ENCODE data around the gene CXADR.

CXADR gene

GRCh38 chr21:17545007-17545406 lies 32.2 kb downstream of the CXADR start:
- DNase-seq: no peak

- DNase-seq: no peak
Observed at GRCh38 chr21:17548262-17548661, 35.4 kb downstream of the CXADR start.

- no peak for DNase-seq
Observed at GRCh38 chr21:17550671-17551308, 37.9 kb downstream of the CXADR start.

- no peak for DNase-seq
Observed at GRCh38 chr21:17552410-17552809, 39.6 kb downstream of the CXADR start.

- DNase-seq: no peak
Observed at GRCh38 chr21:17554120-17554519, 41.3 kb downstream of the CXADR start.

GRCh38 chr21:17554679-17555465 lies 42.0 kb downstream of the CXADR start:
- DNase-seq: no peak

GRCh38 chr21:17560377-17561025 lies 47.7 kb downstream of the CXADR start:
- DNase-seq: no peak

- DNase-seq: no peak
Observed at GRCh38 chr21:17570786-17571185, 57.9 kb downstream of the CXADR start.

- no peak for DNase-seq
Observed at GRCh38 chr21:17572431-17572830, 59.6 kb downstream of the CXADR start.

- DNase-seq: no peak
Observed at GRCh38 chr21:17575076-17575475, 62.2 kb downstream of the CXADR start.

- DNase-seq: peak; percentile 91
Observed at GRCh38 chr21:17576080-17576835, 63.4 kb downstream of the CXADR start.

- no peak for DNase-seq
Observed at GRCh38 chr21:17577701-17578100, 64.9 kb downstream of the CXADR start.

GRCh38 chr21:17578162-17578561 lies 65.3 kb downstream of the CXADR start:
- no peak for DNase-seq

- DNase-seq: no peak
Observed at GRCh38 chr21:17578876-17579275, 66.0 kb downstream of the CXADR start.

GRCh38 chr21:17580319-17580718 lies 67.5 kb downstream of the CXADR start:
- no peak for DNase-seq

GRCh38 chr21:17583898-17584297 lies 71.1 kb downstream of the CXADR start:
- no peak for DNase-seq

GRCh38 chr21:17585875-17586450 lies 73.1 kb downstream of the CXADR start:
- DNase-seq: peak; percentile 67

GRCh38 chr21:17590430-17590829 lies 77.6 kb downstream of the CXADR start:
- no peak for DNase-seq

- DNase-seq: no peak
Observed at GRCh38 chr21:17597680-17598079, 84.8 kb downstream of the CXADR start.

GRCh38 chr21:17598437-17598836 lies 85.6 kb downstream of the CXADR start:
- no peak for DNase-seq

- no peak for DNase-seq
Observed at GRCh38 chr21:17602874-17603273, 90.0 kb downstream of the CXADR start.

GRCh38 chr21:17607684-17608083 lies 94.8 kb downstream of the CXADR start:
- DNase-seq: peak; percentile 14

- no peak for DNase-seq
Observed at GRCh38 chr21:17609681-17610080, 96.8 kb downstream of the CXADR start.

All from NCI-H1105 treated with DMSO at 0.1 percent for 48 hours (cell line).